Suprapubic skin (tissue), 4 donors: ENCODE measurements around the gene RAB31. TPM values are rescaled to one million over a fixed set of nuclear protein-coding genes. Genes with fewer than 3 reads are reported as not detected.

Source experiments
- DNase-seq, 2 donors: peaks; one replicate each; pipeline ENCODE4 v3.0.0-alpha.2; 2019; ENCODE audit warnings: low spot score in 2 of 2
- H3K27ac ChIP-seq: fragments of 200-600 bp; sonication (generic); one replicate; pipeline ENCODE4 v1.5.1; 2019
- H3K27me3 ChIP-seq: fragments of 200-600 bp; sonication (generic); one replicate; pipeline ENCODE4 v1.5.1; 2019
- H3K36me3 ChIP-seq: fragments of 200-600 bp; sonication (generic); one replicate; pipeline ENCODE4 v1.5.1; 2019
- H3K4me1 ChIP-seq: fragments of 200-600 bp; sonication (generic); one replicate; pipeline ENCODE4 v1.5.1; 2019
- H3K4me3 ChIP-seq: fragments of 200-600 bp; sonication (generic); one replicate; pipeline ENCODE4 v1.5.1; 2019; ENCODE audit warnings: mild to moderate bottlenecking
- H3K9me3 ChIP-seq: fragments of 200-600 bp; sonication (generic); one replicate; pipeline ENCODE4 v1.5.1; 2019
- CTCF ChIP-seq, 2 donors: fragments of 200-600 bp in 1 of 2; fragments of 450-650 bp in 1 of 2; sonication (generic) in 1 of 2; IDR thresholded peaks; one replicate each; pipeline ENCODE4 v1.5.1; 2016 to 2019; ENCODE audit warnings: antibody characterized with exemption in 2 of 2, mild to moderate bottlenecking in 1 of 2, moderate library complexity in 1 of 2
- EP300 ChIP-seq: sonication (generic); formaldehyde crosslinking; IDR thresholded peaks from one replicate; pipeline ENCODE4 v1.6.1; 2017; ENCODE audit warnings: antibody characterized with exemption
- POLR2A ChIP-seq, 2 donors: fragments of 450-650 bp; IDR thresholded peaks; one replicate each; pipeline ENCODE4 v1.6.1; 2017; ENCODE audit warnings: antibody characterized with exemption in 2 of 2, mild to moderate bottlenecking in 2 of 2, moderate library complexity in 2 of 2
- POLR2AphosphoS5 ChIP-seq, 3 donors: sonication (generic); formaldehyde crosslinking; IDR thresholded peaks; one replicate each; pipeline ENCODE4 v1.6.1; 2017; ENCODE audit warnings: antibody characterized with exemption in 3 of 3
- WGBS: methylation state at CpG from one replicate; pipeline ENCODE4 v1.1.5; 2018; 5-methylcytosine and 5-hydroxymethylcytosine counted together
- total RNA-seq, 4 donors: library from RNA; depleted of rRNA; stranded (reverse); fragments of >200 nt; gene quantifications; one replicate each; pipeline ENCODE4 v1.1.0, GENCODE V29; 2016

The RAB31 gene
- total RNA-seq, 4 donors from 2014 or later = 5.8 to 15.2 (median 11.4) TPM

DNA sequence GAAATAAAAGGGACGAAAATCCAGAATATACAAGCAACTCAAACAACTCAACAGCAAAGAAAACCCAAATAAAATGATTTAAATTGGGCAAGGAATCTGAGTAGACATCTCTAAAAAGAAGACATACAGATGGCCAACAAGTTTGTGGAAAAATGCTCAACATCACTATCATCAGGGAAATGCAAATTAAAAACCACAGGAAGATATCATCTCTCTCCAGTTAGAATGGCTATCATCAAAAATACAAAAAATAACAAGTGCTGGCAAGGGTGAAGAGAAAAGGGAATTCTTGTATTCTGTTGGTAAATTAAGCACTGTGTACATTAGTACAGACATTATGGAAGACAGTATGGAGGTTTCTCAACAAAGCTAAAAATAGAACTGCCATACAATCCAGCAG, 80.0 kb downstream of the RAB31 start:
- DNase-seq = no peak
- H3K4me1 ChIP-seq = peaks cover under 1% of the 10 kb centered on the region
- no peak overlapping the region for H3K27ac ChIP-seq
- no peaks in the 10 kb centered on the region for H3K27me3 ChIP-seq
- 98% methylated on average over 1 of the region's 1 CpG for WGBS
- TF ChIP-seq EP300 = no peak
- no peak for TF ChIP-seq POLR2AphosphoS5 (IDR thresholded peaks at IDR 0.05)
- TF ChIP-seq CTCF (IDR thresholded peaks at IDR 0.05) = no peak
- no peak for TF ChIP-seq POLR2A (IDR thresholded peaks at IDR 0.05)
- no peaks in the 10 kb centered on the region for H3K9me3 ChIP-seq
- H3K36me3 ChIP-seq = no peaks in the 10 kb centered on the region
- no peak overlapping the region for H3K4me3 ChIP-seq

GRCh38 chr18:9788860-9789259, 80.8 kb downstream of the RAB31 start:
- H3K4me3 ChIP-seq = no peak overlapping the region
- no peak for TF ChIP-seq CTCF (IDR thresholded peaks at IDR 0.05)
- no peak for TF ChIP-seq EP300
- TF ChIP-seq POLR2AphosphoS5 (IDR thresholded peaks at IDR 0.05) = no peak
- no peak for TF ChIP-seq POLR2A (IDR thresholded peaks at IDR 0.05)
- H3K27ac ChIP-seq = no peak overlapping the region
- 90% methylated on average over 2 of the region's 2 CpGs for WGBS
- no peaks in the 10 kb centered on the region for H3K36me3 ChIP-seq
- H3K27me3 ChIP-seq = no peaks in the 10 kb centered on the region
- no peaks in the 10 kb centered on the region for H3K4me1 ChIP-seq
- no peak for DNase-seq
- H3K9me3 ChIP-seq = no peaks in the 10 kb centered on the region

GRCh38 chr18:9790261-9790660, 82.2 kb downstream of the RAB31 start:
- Histone ChIP-seq H3K27ac (no peak overlapping the region), H3K9me3 (no peaks in the 10 kb centered on the region), H3K4me1 (no peaks in the 10 kb centered on the region), H3K36me3 (no peaks in the 10 kb centered on the region), H3K27me3 (no peaks in the 10 kb centered on the region), H3K4me3 (no peak overlapping the region)
- WGBS = 77% methylated on average over 2 of the region's 2 CpGs
- no peak for DNase-seq
- no peak for TF ChIP-seq EP300
- no peak for TF ChIP-seq POLR2AphosphoS5 (IDR thresholded peaks at IDR 0.05)

DNA sequence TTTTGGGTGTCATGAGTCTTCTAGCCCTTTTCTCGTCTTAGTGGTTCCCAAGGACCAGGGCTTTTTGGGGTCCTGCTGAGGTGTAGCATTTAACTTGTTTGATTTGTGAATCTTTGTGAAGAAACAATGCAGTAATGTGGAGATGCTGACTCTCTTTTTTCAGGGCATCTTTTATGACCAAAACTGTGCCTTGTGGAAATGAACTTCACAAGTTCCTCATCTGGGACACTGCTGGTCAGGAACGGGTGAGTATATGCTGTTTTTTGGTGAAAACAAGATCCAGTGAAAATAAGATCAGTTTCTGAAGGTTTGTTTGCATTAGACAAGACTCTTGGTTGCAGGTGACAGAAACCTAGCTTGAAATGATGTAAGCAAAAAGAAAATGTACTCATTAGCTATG, 83.9 kb downstream of the RAB31 start:
- no peak overlapping the region for H3K27ac ChIP-seq
- TF ChIP-seq CTCF (IDR thresholded peaks at IDR 0.05) = no peak
- TF ChIP-seq EP300 = no peak
- TF ChIP-seq POLR2AphosphoS5 (IDR thresholded peaks at IDR 0.05) = no peak
- no peak for TF ChIP-seq POLR2A (IDR thresholded peaks at IDR 0.05)
- H3K4me1 ChIP-seq = no peaks in the 10 kb centered on the region
- WGBS = 90% methylated on average over 2 of the region's 2 CpGs
- no peak for DNase-seq
- no peaks in the 10 kb centered on the region for H3K9me3 ChIP-seq
- H3K36me3 ChIP-seq = no peaks in the 10 kb centered on the region
- no peaks in the 10 kb centered on the region for H3K27me3 ChIP-seq
- H3K4me3 ChIP-seq = no peak overlapping the region

DNA sequence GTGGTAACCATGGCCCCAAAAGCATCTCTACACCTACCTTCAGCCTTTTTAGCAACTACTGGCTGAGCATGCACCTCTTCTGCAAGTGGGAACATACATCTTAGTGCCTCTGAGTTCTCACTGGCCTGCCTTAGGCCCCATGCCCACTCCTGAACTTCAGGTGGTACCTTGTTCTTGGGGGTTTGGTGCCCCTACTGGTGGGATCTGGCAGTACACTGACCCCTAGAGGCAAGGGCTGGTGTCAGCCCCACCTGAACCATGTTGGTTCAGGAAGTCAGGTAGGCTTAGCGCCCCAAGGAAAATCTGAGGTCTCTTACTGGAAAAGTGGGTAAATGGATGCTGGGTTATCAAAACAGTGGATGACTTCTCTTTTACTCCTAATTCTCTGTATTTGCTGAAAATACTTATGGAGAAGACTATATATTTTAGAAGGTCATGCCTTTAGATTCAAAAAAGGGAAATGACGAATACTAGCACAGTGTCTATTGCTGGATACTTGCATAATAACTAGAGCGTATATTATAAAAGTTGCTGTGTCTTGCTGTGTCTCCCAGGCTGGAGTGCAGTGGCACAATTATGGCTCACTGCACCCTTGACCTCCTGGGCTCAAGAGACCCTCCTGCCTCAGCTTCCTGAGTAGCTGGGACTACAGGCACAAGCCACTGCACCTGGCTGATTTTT, 84.6 kb downstream of the RAB31 start:
- no peak overlapping the region for H3K27ac ChIP-seq
- 90% methylated on average over 3 of the region's 3 CpGs for WGBS

More for the DNA sequence above, 84.6 kb downstream of the RAB31 start:
- peak in 1 of 2 donors; percentile 7 for TF ChIP-seq CTCF (IDR thresholded peaks at IDR 0.05)
- no peak for TF ChIP-seq POLR2AphosphoS5 (IDR thresholded peaks at IDR 0.05)
- no peak overlapping the region for H3K4me3 ChIP-seq
- H3K36me3 ChIP-seq = no peaks in the 10 kb centered on the region
- H3K27me3 ChIP-seq = no peaks in the 10 kb centered on the region
- DNase-seq = no peak
- H3K9me3 ChIP-seq = no peaks in the 10 kb centered on the region
- H3K4me1 ChIP-seq = peaks cover 5% of the 10 kb centered on the region
